ENCODE measurements around the gene HEATR5B. TPM values are rescaled to one million over a fixed set of nuclear protein-coding genes. Genes with fewer than 3 reads are reported as not detected.
"Not testable (repeated sequence)": the region's sequence is repeated elsewhere in the genome, so short reads cannot be mapped to it uniquely, and the experiment has no call there.

The HEATR5B gene
- total and polyA plus RNA-seq, 2 donors (not counting 1 experiment from before 2014, with no cell fraction given), result 15.7 to 22.0 TPM

DNA sequence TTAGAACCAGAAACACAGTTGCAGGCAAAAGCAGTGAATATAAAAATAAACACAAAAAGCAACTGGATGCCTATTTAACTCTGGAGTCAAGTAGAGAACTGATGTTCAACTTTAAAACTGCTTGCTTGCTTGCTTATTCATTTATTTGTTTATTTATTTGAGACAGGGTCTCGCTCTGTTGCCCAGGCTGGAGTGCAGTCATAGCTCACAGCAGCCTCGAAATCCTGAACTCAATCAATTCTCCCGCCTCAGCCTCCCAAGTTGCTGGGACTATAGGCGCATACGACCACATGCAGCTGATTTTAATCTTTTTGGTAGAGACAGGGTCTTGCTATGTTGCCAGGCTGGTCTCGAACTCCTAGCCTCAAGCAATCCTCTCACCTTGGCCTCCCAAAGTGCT lies 152.5 kb downstream of the HEATR5B start:
- H3K9me3 ChIP-seq (ENCODE audit: control insufficient read depth, insufficient read depth, low read depth, low read length); H3K4me3 ChIP-seq (replicated peaks in 1 of 4; ENCODE audit: control extremely low read depth in 1 of 4, insufficient read depth in 1 of 4, low read depth in 3 of 4, low read length in 4 of 4); H3K4me1 ChIP-seq (ENCODE audit: control insufficient read depth, extremely low read depth, insufficient read depth, low read length); H3K36me3 ChIP-seq (ENCODE audit: control insufficient read depth, insufficient read depth, low read length); H2AFZ ChIP-seq (ENCODE audit: low read length); H4K20me1 ChIP-seq (ENCODE audit: control insufficient read depth, extremely low read depth, insufficient read depth, low read length); DNase-seq (ENCODE audit: low read depth in 2 of 2); H3K9ac ChIP-seq (ENCODE audit: insufficient read depth, low read length); H3K4me2 ChIP-seq (ENCODE audit: extremely low read depth, insufficient read depth, low read length); H3K79me2 ChIP-seq (ENCODE audit: control insufficient read depth, insufficient read depth, low read length); H3K27ac ChIP-seq (ENCODE audit: insufficient read depth, low read length); H3K27me3 ChIP-seq (ENCODE audit: control insufficient read depth, insufficient read depth, low read length): not testable (repeated sequence)

Other genes with a start within 250 kb of the HEATR5B start
- gene STRN, start 117.8 kb downstream of the HEATR5B start, total RNA-seq, result 13.4 and 13.7 TPM in 2 replicates
- 17.5 and 19.9 TPM in 2 replicates for gene STRN, start 117.8 kb downstream of the HEATR5B start, polyA plus RNA-seq
- gene GPATCH11, start 146 bp upstream of the HEATR5B start, total RNA-seq, result 5.9 and 6.4 TPM in 2 replicates
- gene GPATCH11, start 146 bp upstream of the HEATR5B start, polyA plus RNA-seq, result 7.2 and 7.9 TPM in 2 replicates
- 27.7 and 32.0 TPM in 2 replicates for gene EIF2AK2, start 72.6 kb upstream of the HEATR5B start, total RNA-seq
- gene EIF2AK2, start 72.6 kb upstream of the HEATR5B start, polyA plus RNA-seq, result 28.8 and 39.9 TPM in 2 replicates
- gene SULT6B1, start 104.3 kb upstream of the HEATR5B start, total RNA-seq, result not detected in 2 replicates
- not detected in 2 replicates for gene SULT6B1, start 104.3 kb upstream of the HEATR5B start, polyA plus RNA-seq
- gene CEBPZOS, start 112.1 kb upstream of the HEATR5B start, total RNA-seq, result 12.6 and 16.8 TPM in 2 replicates
- gene CEBPZOS, start 112.1 kb upstream of the HEATR5B start, polyA plus RNA-seq, result 50.0 and 55.3 TPM in 2 replicates
- 48.9 and 62.4 TPM in 2 replicates for gene CEBPZ, start 147.2 kb upstream of the HEATR5B start, total RNA-seq
- 19.9 and 24.8 TPM in 2 replicates for gene CEBPZ, start 147.2 kb upstream of the HEATR5B start, polyA plus RNA-seq
- gene NDUFAF7, start 147.3 kb upstream of the HEATR5B start, total RNA-seq, result 16.9 and 18.7 TPM in 2 replicates
- 12.8 and 16.8 TPM in 2 replicates for gene NDUFAF7, start 147.3 kb upstream of the HEATR5B start, polyA plus RNA-seq
- 51.4 and 67.7 TPM in 2 replicates for gene PRKD3, start 240.5 kb upstream of the HEATR5B start, total RNA-seq
- gene PRKD3, start 240.5 kb upstream of the HEATR5B start, polyA plus RNA-seq, result 31.3 and 48.0 TPM in 2 replicates